OCI-LY7 (cell line): ENCODE data around the gene TRMT1. TPM values are rescaled to one million over a fixed set of nuclear protein-coding genes. Genes with fewer than 3 reads are reported as not detected.

Experiments
- BruUV-seq: library from RNA; stranded (reverse); fragments of 400-500 nt; replicated peaks from 2 replicates; lab custom pipeline; 2021; lab: Mats Ljungman, UMichigan
- CTCF ChIA-PET: fragments of 300-600 bp; sonication (Branson Sonifier 250); formaldehyde crosslinking; loops from one replicate; lab custom pipeline; 2022; ENCODE audit warnings: antibody characterized with exemption; ENCODE audit not compliant: unreplicated experiment; lab: Charles Lee
- POLR2A ChIA-PET: fragments of 300-600 bp; sonication (Branson Sonifier 250); formaldehyde crosslinking; loops from one replicate; lab custom pipeline; 2022; ENCODE audit warnings: antibody characterized with exemption; lab: Charles Lee
- DNase-seq: peaks from one replicate; pipeline ENCODE4 v3.0.0-alpha.2; 2015; ENCODE audit warnings: low spot score
- H2AFZ ChIP-seq: fragments of 200-600 bp; sonication (generic), shearing (Covaris generic); 2 replicates; pipeline ENCODE4 v1.6.1; 2014; ENCODE audit warnings: mild to moderate bottlenecking, antibody characterized with exemption, low read length, moderate library complexity
- H3K27ac ChIP-seq: fragments of 200-600 bp; sonication (generic); 2 replicates; pipeline ENCODE4 v1.5.1; 2014; ENCODE audit warnings: mixed run types, low read depth, mild to moderate bottlenecking, moderate library complexity, low read length, inconsistent platforms; ENCODE audit not compliant: poor library complexity, severe bottlenecking
- H3K36me3 ChIP-seq: fragments of 200-600 bp; sonication (generic); 2 replicates; pipeline ENCODE4 v1.6.1; 2014; ENCODE audit warnings: mild to moderate bottlenecking, antibody characterized with exemption, low read length, moderate library complexity, mixed read lengths; ENCODE audit not compliant: insufficient read depth
- H3K4me1 ChIP-seq: fragments of 200-600 bp; sonication (generic); 2 replicates; pipeline ENCODE4 v1.5.1; 2014; ENCODE audit warnings: mild to moderate bottlenecking, low read length; ENCODE audit not compliant: insufficient read depth, poor library complexity, severe bottlenecking
- H3K4me2 ChIP-seq: fragments of 200-600 bp; sonication (generic); 2 replicates; pipeline ENCODE4 v1.6.1; 2014; ENCODE audit warnings: mild to moderate bottlenecking, low read length
- H3K4me3 ChIP-seq: fragments of 200-600 bp; sonication (generic); 2 replicates; pipeline ENCODE4 v1.5.1; 2014; ENCODE audit warnings: mild to moderate bottlenecking, low read depth, low read length; ENCODE audit not compliant: poor library complexity, severe bottlenecking
- H3K79me2 ChIP-seq: fragments of 200-600 bp; sonication (generic); 2 replicates; pipeline ENCODE4 v1.6.1; 2016; ENCODE audit warnings: low read depth, mild to moderate bottlenecking, low read length, moderate library complexity, mixed read lengths; ENCODE audit not compliant: insufficient read depth
- H3K9me2 ChIP-seq: fragments of 200-600 bp; sonication (generic); 2 replicates; pipeline ENCODE4 v1.6.1; 2016; ENCODE audit warnings: mild to moderate bottlenecking, low read length, mixed read lengths; ENCODE audit not compliant: insufficient read depth
- H3K9me3 ChIP-seq: fragments of 200-600 bp; sonication (generic); 2 replicates; pipeline ENCODE4 v1.6.1; 2014; ENCODE audit warnings: mild to moderate bottlenecking, mixed run types, low read length, mixed read lengths
- H4K20me1 ChIP-seq: fragments of 200-600 bp; sonication (generic); 2 replicates; pipeline ENCODE4 v1.6.1; 2014; ENCODE audit warnings: mild to moderate bottlenecking, antibody characterized with exemption, low read length, moderate library complexity, mixed read lengths; ENCODE audit not compliant: insufficient read depth
- CTCF ChIP-seq: fragments of 200-600 bp; sonication (generic); conservative IDR thresholded peaks from 2 replicates; pipeline ENCODE4 v1.5.1; 2014; ENCODE audit warnings: mild to moderate bottlenecking, antibody characterized with exemption, low read length, moderate library complexity, mixed read lengths
- EZH2phosphoT487 ChIP-seq: fragments of 200-600 bp; sonication (generic); IDR thresholded peaks from 2 replicates; pipeline ENCODE4 v1.6.1; 2018; ENCODE audit warnings: low read depth, borderline replicate concordance, mild to moderate bottlenecking, mixed run types, antibody characterized with exemption, low read length, moderate library complexity, mixed read lengths
- intact Hi-C: fragments of 100-400 bp; cut with micrococcal nuclease; formaldehyde crosslinking; loops from one replicate; pipeline ENCODE4 v1.10.0; 2022; ENCODE audit not compliant: unreplicated experiment
- total RNA-seq, 2 experiments: library from RNA; depleted of rRNA in 1 of 2; stranded (reverse); fragments of >200 nt in 1 of 2; shearing (Covaris generic) in 1 of 2; gene quantifications; 2 replicates each; pipeline ENCODE4 v1.2.3, GENCODE V29; 2014 to 2022

TRMT1 gene
- total RNA-seq, 2 experiments from 2014 or later: 50.4 to 56.8 TPM

DNA sequence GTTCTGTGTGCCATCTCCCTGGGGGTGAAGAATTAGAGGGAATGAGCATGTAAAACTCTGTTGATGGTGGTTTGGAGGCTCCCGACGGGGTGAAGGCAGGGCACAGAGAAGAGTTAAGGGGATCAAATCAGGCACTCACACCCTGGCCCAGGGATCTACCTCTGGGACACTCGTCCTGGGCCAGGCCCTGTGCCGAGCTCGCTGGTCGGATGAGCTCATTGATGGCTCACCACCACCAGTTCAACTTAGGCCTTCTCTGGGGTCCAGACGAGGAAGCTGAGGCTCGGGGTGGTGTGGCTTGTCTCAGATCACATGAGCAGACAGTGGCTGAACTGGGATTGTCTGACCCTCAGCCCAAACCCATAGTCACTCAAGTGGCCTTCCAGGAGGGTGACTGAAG is 3.1 kb upstream of the TRMT1 start:
- ChIA-PET CTCF (no interaction called here), POLR2A (interaction anchor here (1.2 kb wide), 1 partner anchor 33 kb away, joined by 3 read pairs; no protein-coding TSS in a partner anchor)
- H3K36me3 ChIP-seq: peaks cover 29% of the 10 kb centered on the region; the same call in 1 of the 2 replicates
- H3K4me3 ChIP-seq: peak overlapping the region; percentile 94
- H3K79me2 ChIP-seq: peaks cover 65% of the 10 kb centered on the region
- intact Hi-C loops: no loop called here
- no peak for TF ChIP-seq EZH2phosphoT487
- TF ChIP-seq CTCF: no peak
- peaks cover 20% of the 10 kb centered on the region for H4K20me1 ChIP-seq
- H2AFZ ChIP-seq: no peak overlapping the region
- no peak for DNase-seq
- BruUV-seq: no TSS peak
- H3K4me1 ChIP-seq: peaks cover 34% of the 10 kb centered on the region
- H3K27ac ChIP-seq: peak overlapping the region; percentile 66
- no peaks in the 10 kb centered on the region for H3K9me2 ChIP-seq
- H3K4me2 ChIP-seq: peak overlapping the region; percentile 70
- H3K9me3 ChIP-seq: no peaks in the 10 kb centered on the region

- intact Hi-C loops: loop anchor here (1.0 kb wide), 1 partner anchor 32 kb away; the partner anchor contains the start of genes IER2 and STX10
- peaks cover 20% of the 10 kb centered on the region for H4K20me1 ChIP-seq
- BruUV-seq: no TSS peak
- peak overlapping the region; percentile 66 for H3K27ac ChIP-seq
- H3K79me2 ChIP-seq: peaks cover 65% of the 10 kb centered on the region
- H3K36me3 ChIP-seq: peaks cover 30% of the 10 kb centered on the region
- peak; percentile 75 for DNase-seq
- POLR2A ChIA-PET: interaction anchor here (0.6 to 1.4 kb wide), 4 partner anchors 10 to 34 kb away, joined by 3 read pairs; no protein-coding TSS in a partner anchor
- CTCF ChIA-PET: no interaction called here
- peaks cover 34% of the 10 kb centered on the region for H3K4me1 ChIP-seq
- H3K9me3 ChIP-seq: no peaks in the 10 kb centered on the region
- H3K4me3 ChIP-seq: peak overlapping the region; percentile 94
- H3K4me2 ChIP-seq: peak overlapping the region; percentile 70
- no peak for TF ChIP-seq CTCF
- TF ChIP-seq EZH2phosphoT487: no peak
- no peaks in the 10 kb centered on the region for H3K9me2 ChIP-seq
- H2AFZ ChIP-seq: no peak overlapping the region
Observed at GRCh38 chr19:13118424-13119193, 2.1 kb upstream of the TRMT1 start.
